ENCODE data around the gene DBNDD2.

DBNDD2 gene

DNA sequence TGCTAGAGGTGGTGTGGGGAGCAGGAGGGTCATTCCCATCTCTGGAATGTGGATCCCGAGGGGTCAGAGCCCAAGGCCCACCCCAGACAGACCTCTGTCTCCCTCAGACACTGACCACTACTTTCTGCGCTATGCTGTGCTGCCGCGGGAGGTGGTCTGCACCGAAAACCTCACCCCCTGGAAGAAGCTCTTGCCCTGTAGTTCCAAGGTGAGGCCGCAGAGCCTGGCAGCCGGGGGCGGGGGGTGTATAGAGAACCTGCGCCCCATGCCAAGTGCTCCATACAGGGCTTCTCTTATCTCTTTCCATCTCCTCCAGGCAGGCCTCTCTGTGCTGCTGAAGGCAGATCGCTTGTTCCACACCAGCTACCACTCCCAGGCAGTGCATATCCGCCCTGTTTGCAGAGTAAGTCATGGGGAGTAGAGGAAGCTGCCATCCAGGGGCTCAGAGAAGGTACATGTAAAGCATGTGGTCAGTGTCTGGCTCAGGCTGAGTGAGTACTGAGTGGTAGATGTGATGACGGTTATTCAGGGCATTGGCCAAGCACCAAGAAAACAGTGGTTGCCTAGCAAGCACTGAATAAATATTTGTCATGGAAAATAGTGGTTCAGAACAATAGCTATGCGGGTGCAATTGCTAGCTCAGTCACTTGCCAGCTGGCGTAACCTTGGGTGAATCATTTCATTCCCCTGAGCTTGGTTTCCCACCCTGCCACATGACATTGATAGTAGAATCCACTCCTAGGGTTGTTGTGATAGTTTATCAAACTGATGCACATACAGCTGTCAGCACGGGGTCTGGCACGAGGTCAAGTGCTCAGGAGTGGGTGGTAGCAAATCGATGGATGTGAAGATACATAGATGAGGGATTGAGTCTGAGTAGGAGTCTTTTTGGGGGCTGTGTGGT, 11.4 kb downstream of the DBNDD2 start:
- peak in 1 of 2 donors; percentile 23 for DNase-seq

- no peak for DNase-seq
Measured at GRCh38 chr20:45420125-45420524, 12.0 kb downstream of the DBNDD2 start.

GRCh38 chr20:45423700-45424099, 15.6 kb downstream of the DBNDD2 start:
- no peak for DNase-seq

DNA sequence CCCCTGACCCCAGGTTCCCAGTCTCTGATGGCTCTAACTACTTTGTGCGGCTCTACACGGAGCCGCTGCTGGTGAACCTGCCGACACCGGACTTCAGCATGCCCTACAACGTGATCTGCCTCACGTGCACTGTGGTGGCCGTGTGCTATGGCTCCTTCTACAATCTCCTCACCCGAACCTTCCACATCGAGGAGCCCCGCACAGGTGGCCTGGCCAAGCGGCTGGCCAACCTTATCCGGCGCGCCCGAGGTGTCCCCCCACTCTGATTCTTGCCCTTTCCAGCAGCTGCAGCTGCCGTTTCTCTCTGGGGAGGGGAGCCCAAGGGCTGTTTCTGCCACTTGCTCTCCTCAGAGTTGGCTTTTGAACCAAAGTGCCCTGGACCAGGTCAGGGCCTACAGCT, 17.5 kb downstream of the DBNDD2 start:
- no peak for DNase-seq

DNA sequence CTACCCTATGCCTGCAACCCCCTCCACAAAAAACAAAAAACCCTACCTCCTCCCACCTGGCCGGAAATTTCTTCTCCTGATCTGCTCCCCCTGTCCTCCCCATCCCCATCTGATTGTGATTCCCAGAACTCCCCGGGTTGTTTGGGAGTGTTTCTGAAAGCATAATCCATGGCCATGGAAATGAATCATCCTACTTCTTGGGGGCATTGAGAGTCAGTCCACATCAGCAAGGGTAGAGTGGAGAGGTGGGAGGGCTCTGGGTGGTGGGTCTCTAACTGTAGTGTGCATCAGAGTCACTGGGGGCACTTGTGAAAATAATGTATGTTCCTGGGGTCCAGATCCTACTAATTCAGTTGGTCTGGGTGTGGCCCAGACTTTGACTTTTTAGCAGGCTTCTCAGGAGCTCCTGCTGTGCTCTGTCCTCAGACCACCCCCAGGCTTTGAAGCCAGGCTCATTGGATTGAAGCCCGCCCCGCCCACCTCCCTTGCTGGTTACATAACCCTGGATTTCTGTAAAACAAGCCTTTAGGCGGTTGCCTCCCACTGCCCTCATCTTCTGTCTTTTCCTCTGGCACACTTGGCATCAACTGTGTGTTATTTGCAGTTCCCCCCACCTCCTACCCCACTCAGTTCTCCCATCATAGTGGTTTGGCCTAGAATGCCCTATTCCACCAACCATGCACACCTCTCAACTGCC, 18.4 kb downstream of the DBNDD2 start:
- no peak for DNase-seq

DNA sequence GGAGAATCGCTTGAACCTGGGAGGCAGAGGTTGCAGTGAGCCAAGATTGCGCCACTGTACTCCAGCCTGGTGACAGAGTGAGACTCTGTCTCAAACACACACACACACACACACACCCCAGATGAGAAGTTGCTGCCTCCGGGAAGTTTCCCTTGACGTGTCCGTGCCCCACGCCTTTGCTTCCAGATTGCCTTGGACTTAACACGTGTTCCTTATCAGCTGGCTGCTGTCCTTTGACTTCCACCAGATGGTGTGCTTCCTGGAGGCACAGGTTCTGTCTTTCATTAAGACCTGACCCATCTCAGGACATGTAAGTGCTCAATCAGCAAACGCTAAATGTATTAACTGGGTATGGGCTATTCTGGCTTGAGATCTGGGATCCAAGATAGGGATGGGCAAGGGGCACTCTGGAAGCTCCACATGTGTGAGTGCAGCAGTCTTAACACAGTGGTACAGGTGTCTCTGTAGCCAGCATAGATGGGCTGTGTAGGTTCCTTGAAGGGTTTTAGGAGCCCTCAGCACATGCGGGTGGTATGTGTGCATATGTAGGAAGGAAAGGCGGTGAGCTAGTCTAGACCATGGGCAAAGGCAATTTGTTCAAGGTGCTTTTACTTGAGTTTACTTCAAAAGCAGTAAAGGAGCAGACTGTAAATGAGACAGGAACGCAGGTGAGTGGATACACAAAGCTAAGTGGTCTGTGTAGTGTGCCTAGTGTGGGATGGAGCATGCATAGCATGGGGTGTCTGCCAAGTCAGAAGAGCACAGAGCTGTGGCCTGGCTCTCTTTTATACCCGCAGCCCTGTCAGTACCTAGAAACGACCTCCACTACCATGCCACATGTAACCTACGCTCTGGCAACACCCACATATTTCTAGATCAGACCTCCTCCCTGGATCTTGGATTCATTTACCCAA, 19.4 kb downstream of the DBNDD2 start:
- DNase-seq: no peak

DNA sequence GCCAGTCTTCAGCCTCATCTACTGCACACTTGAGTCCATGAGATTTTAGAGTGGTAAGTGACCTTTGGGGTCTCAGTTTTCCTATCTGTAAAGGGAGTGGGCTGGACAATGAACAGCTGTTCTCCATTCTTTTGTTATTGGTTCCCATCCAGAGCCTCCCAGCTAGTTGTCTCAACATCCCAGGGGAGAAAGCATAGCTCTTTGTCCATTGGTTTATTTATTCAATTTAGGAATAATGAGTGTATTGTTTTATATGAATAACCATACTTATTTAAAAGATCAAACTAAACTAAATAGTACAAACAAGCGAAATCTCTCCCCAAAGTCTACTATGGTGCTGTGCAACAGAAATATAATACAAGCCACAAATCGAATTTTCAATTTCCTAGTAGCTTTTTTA, 21.5 kb downstream of the DBNDD2 start:
- DNase-seq: no peak

GRCh38 chr20:45432294-45432693, 24.2 kb downstream of the DBNDD2 start:
- peak; percentile 27 to 46 for DNase-seq

- no peak for DNase-seq
Measured at GRCh38 chr20:45433316-45433715, 25.2 kb downstream of the DBNDD2 start.

DNA sequence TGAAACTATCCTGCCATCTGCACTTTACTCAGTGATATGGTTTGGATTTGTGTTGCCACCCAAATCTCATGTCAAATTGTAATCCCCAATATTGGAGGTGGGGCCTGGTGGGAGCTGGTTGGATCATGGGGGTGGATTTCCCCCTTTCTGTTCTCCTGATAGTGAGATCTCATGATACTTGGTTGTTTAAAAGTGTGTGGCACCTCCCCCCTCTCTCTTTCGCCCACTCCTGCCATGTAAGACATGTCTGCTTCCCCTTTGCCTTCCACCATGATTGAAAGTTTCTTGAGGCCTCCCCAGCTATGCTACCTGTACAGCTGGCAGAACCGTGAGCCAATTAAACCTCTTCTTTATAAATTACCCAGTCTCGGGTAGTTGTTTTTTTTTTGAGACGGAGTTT, 25.9 kb downstream of the DBNDD2 start:
- DNase-seq: no peak

DNA sequence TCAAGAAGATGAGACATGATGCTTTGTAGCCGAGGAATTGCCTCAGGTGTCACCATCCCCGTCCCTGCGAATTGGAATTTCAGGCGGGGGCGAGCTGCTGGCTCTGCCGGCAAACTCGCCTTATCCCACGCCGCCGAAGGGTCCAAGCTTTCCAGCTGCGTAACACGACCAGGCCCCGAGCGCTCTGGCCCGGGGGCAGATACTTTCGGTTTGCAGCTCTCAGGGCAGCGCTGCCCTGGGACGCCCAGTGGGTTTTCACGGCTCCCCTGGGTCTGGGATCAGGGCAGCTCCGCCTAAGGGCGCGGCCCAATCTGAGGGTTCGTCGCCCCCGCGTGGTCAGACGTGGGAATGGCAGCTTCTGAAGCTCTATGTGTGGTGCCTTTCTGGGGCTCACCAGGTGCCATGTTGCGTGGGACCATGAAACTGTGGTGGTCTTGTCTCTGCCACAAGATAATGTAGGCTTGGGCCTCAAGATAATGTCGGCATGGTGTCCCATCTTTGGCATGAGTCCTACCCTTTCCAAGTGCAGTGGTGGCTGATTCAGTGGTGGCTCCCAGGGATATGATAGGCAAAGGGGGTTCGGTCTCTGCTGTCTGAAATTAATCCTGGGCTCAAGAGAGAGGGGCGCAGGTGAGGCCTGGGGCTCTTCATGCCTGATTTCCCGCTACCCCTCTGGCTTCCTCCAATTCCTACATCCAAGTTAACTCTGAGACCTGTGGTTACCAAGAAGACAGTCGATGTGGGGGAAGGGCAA, 28.8 kb downstream of the DBNDD2 start:
- DNase-seq: peak; percentile 85 to 90

GRCh38 chr20:45440424-45440823, 32.3 kb downstream of the DBNDD2 start:
- no peak for DNase-seq

DNA sequence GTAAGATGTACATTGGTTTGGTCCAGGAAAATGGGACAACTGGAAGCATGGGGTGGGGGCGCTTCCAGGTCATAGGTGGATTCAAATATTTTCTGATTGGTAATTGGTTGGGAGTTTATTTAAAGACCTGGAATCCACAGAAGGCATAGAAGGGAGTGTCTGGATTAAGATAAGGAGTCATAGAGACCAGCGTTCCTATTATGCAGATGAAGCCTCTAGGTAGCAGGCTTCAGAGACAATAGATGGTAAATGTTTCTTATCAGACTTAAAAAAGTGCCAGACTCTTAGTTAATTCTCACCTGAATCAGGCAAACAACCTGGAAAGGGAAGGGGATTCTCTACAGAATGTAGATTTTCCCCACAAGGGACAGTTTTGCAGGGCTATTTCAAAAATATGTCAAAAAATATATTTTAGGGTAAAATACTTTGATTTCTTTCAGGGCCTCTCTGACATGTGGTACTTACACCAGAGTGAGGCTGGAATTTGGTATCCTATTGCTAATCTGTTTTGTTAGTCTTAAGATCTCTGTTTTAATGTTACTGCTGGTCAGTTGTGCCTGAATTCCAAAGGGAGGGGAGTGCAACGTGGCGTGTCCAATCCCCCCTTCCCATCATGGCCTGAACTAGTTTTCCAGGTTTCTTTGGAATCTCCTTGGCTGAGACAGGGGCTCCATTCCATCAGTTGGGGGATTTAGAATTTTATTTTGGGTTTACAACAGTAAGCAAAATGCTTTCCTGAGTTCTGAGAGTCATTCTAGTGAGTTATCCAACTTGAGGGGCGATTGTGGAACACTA, 33.0 kb downstream of the DBNDD2 start:
- DNase-seq: no peak

DNA sequence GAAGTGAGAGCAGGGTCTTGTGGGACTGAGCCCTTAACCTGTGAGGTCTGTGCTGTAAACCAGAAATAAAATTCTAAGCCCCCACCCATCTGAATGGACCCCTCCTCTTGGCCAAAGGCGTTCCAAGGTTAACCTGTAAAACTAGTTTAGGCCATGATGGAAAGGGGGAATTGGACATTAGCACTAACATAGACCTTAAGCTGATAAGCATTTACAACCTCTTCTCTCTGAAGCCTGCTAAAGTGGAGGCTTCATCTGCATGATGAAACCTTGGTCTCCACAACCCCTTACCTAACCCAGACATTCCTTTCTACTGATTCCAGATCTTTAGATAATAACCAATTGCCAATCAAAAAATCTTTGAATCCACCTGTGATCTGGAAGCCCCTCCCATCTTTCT, 33.7 kb downstream of the DBNDD2 start:
- no peak for DNase-seq

- DNase-seq: peak in 1 of 2 donors; percentile 60
Measured at GRCh38 chr20:45444050-45444449, 36.0 kb downstream of the DBNDD2 start.

GRCh38 chr20:45445805-45446562, 37.9 kb downstream of the DBNDD2 start:
- peak in 1 of 2 donors; percentile 52 for DNase-seq

- DNase-seq: no peak
Measured at GRCh38 chr20:45448270-45448669, 40.2 kb downstream of the DBNDD2 start.

DNA sequence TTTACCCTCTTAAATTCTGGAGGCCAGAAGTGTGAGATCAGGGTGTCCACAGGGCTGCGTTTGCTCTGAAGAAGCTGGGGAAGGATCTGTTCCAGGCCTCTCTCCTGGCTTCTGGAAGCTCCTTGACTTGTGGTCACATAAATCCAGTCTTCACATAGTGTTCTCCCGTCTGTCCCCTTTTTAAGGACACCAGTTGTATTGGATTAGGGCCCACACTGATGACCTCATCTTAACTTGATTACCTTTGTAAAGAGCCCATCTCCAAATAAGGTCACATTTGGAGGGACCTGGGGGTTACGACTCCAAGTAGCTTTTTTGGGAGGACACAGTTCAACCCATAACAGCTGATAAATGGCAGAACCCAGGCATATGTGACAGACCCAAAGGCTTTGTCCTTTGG, 41.4 kb downstream of the DBNDD2 start:
- no peak for DNase-seq

DNA sequence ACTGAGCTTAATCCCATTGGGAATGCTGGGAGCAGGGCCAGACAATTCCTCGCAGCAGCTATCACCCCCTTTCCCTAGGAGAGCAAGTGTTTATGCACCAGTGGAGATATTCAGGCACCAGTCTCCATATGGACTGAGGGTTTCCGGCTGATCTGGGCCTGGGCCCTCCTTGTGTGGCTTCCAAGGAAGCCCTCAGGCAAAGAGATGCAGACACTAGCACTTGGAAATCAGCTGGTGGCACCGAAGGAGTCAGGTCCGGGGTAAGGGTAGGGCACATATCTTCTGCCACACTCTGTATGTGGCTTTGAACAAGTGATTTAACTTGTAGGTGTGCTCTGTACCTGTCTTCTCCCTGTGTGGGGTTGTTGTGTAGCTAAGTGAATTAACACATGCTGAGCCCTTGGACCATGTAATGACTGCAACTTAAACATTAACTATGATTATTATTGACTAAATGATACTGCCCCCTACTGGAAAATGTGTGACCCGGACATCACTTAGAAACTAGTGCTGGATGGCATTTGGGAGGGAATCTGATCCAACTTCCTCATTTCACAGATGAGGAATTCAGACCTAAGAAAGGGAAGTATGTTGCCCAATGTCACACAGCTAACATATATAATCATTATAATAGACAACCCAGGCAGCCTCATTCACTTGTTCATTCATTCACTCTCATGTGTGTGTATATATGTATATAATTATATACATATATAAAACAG, 42.2 kb downstream of the DBNDD2 start:
- peak; percentile 41 to 64 for DNase-seq

DNA sequence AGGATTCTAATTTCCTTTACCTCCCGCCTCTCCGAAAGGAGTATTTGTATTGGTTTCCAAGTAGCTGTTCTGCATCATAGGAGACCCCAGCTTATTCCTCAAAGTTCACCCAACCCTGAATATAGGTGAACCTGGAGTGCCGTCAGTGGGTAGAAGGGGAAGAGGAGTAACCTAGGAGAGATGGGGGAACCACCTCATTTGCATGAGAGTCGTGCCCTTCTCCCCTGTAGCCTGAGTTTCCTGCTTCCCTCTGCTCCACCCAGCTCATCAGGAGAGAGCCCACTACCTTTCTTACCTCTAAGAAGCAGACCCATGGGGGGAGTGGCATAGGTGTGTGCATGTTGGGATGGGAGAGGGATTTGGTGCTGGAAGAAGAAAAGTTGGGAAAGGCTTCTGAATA, 44.1 kb downstream of the DBNDD2 start:
- DNase-seq: no peak
